K562 (cell line): ENCODE results near the gene GPS2. TPM values are rescaled to one million over a fixed set of nuclear protein-coding genes. Genes with fewer than 3 reads are reported as not detected.

Experiments used
- ATAC-seq: fragments of 200-7000 bp; cut with Tn5 transposase; 3 replicates; pipeline ENCODE4 v1.9.1; 2020; ENCODE audit warnings: moderate library complexity
- BruUV-seq: library from RNA; stranded (reverse); fragments of 400-500 nt; replicated peaks from 2 replicates; lab custom pipeline; 2021; lab: Mats Ljungman, UMichigan
- CTCF ChIA-PET: fragments of 300-600 bp; formaldehyde crosslinking; extraction: SDS; loops from one replicate; lab custom pipeline; 2021; ENCODE audit warnings: low intra/inter-chr PET ratio; lab: Yijun Ruan, JAX
- POLR2A ChIA-PET: fragments of 300-600, 350-650 bp; sonication (Branson Sonifier 250); formaldehyde crosslinking; extraction: SDS; loops from one replicate; lab custom pipeline; 2021; ENCODE audit warnings: antibody characterized with exemption, inconsistent platforms; lab: Yijun Ruan, JAX
- DNase-seq, 4 experiments: peaks; one replicate each; pipeline versions ENCODE4 v3.0.0 to v3.0.0-alpha.2; 2011 to 2018; ENCODE audit warnings: low spot score in 3 of 4, mixed read lengths in 3 of 4; ENCODE audit errors: extremely low read depth in 1 of 4
- FAIRE-seq: peaks from 2 replicates; lab custom pipeline; 2011; peaks lifted over from hg19 to GRCh38; lab: Jason Lieb, UNC
- H2AFZ ChIP-seq: 2 replicates; pipeline ENCODE4 v1.6.0; 2011; ENCODE audit warnings: low read depth, low read length, control low read depth, inconsistent platforms
- H3K27ac ChIP-seq: fragments of 200-600 bp; 3 replicates; pipeline ENCODE4 v1.8.0; 2011; ENCODE audit warnings: low read depth, mild to moderate bottlenecking, control low read depth, inconsistent platforms, low read length, moderate library complexity, mixed read lengths; ENCODE audit errors: extremely low read depth
- H3K27me3 ChIP-seq, 2 experiments: fragments of 300-600 bp in 1 of 2; 2 replicates in 1 of 2; 3 replicates in 1 of 2; pipeline versions ENCODE4 v1.6.0 to v1.8.0; 2011; ENCODE audit warnings: inconsistent platforms in 2 of 2, low read length in 2 of 2, mild to moderate bottlenecking in 1 of 2, mixed read lengths in 1 of 2, moderate library complexity in 1 of 2; ENCODE audit not compliant: control insufficient read depth in 2 of 2, insufficient read depth in 2 of 2
- H3K36me3 ChIP-seq: fragments of 300-600 bp; 3 replicates; pipeline ENCODE4 v1.8.0; 2011; ENCODE audit warnings: mild to moderate bottlenecking, low read length, inconsistent platforms; ENCODE audit not compliant: control insufficient read depth, insufficient read depth
- H3K4me1 ChIP-seq, 2 experiments: fragments of 200-600 bp in 1 of 2; replicated peaks in 1 of 2; 2 replicates in 1 of 2; 3 replicates in 1 of 2; pipeline versions ENCODE4 v1.5.1 to v1.8.0; 2011; ENCODE audit warnings: inconsistent platforms in 2 of 2, low read length in 2 of 2, mild to moderate bottlenecking in 1 of 2, mixed read lengths in 1 of 2, moderate library complexity in 1 of 2; ENCODE audit not compliant: control insufficient read depth in 2 of 2, insufficient read depth in 2 of 2
- H3K4me2 ChIP-seq: 2 replicates; pipeline ENCODE4 v1.6.1; 2011; ENCODE audit warnings: low read length, control low read depth, inconsistent platforms, mixed read lengths; ENCODE audit not compliant: insufficient read depth
- H3K4me3 ChIP-seq: fragments of 200-600 bp; sonication (generic), shearing (Covaris generic); 2 replicates; pipeline ENCODE4 v1.5.1; 2016; ENCODE audit warnings: control low read depth, inconsistent platforms
- H3K79me2 ChIP-seq: fragments of 200-600 bp; 3 replicates; pipeline ENCODE4 v1.8.0; 2011; ENCODE audit warnings: low read length, inconsistent platforms; ENCODE audit not compliant: control insufficient read depth, insufficient read depth
- H3K9ac ChIP-seq, 2 experiments: 2 replicates each; pipeline versions ENCODE4 v1.6.0 to v1.6.1; 2011; ENCODE audit warnings: low read depth in 2 of 2, low read length in 2 of 2, control low read depth in 1 of 2, inconsistent platforms in 1 of 2, mild to moderate bottlenecking in 1 of 2, mixed read lengths in 1 of 2; ENCODE audit not compliant: insufficient read depth in 1 of 2
- H3K9me1 ChIP-seq: one replicate; pipeline ENCODE4 v1.6.0; 2011; ENCODE audit warnings: inconsistent platforms, mild to moderate bottlenecking, low read length, moderate library complexity; ENCODE audit not compliant: control insufficient read depth, insufficient read depth
- H3K9me3 ChIP-seq: replicated peaks from 2 replicates; pipeline ENCODE4 v1.5.1; 2011; ENCODE audit warnings: low read depth, low read length, inconsistent platforms; ENCODE audit not compliant: control insufficient read depth, insufficient read depth
- H4K20me1 ChIP-seq: replicated peaks from 2 replicates; pipeline ENCODE4 v1.6.1; 2011; ENCODE audit warnings: low read length, inconsistent platforms, mixed read lengths; ENCODE audit not compliant: control insufficient read depth, insufficient read depth
- CHD2 ChIP-seq: IDR thresholded peaks from 2 replicates; pipeline ENCODE4 v1.6.1; 2011; ENCODE audit warnings: low read depth, low read length
- DPF2 ChIP-seq: fragments of 450-650 bp; IDR thresholded peaks from 2 replicates; pipeline ENCODE4 v1.6.1; 2016
- EGR1 ChIP-seq: fragments of 450-650 bp; conservative IDR thresholded peaks from 2 replicates; pipeline ENCODE4 v1.6.1; 2017; ENCODE audit warnings: mild to moderate bottlenecking
- KAT7 ChIP-seq: sonication (generic); formaldehyde crosslinking; IDR thresholded peaks from 2 replicates; pipeline ENCODE4 v1.8.0; 2022; ENCODE audit warnings: missing genetic modification reagents, mild to moderate bottlenecking, borderline replicate concordance
- MEIS2 ChIP-seq: fragments of 450-650 bp; IDR thresholded peaks from 2 replicates; pipeline ENCODE4 v1.6.1; 2014; ENCODE audit warnings: mild to moderate bottlenecking; ENCODE audit not compliant: partially characterized antibody
- NFYB ChIP-seq: IDR thresholded peaks from 2 replicates; pipeline ENCODE4 v1.6.1; 2011; ENCODE audit warnings: mild to moderate bottlenecking, moderate library complexity; ENCODE audit not compliant: insufficient read length; ENCODE audit errors: extremely low read depth
- NR4A1 ChIP-seq, 2 experiments: fragments of 250-450 bp in 1 of 2; fragments of 450-650 bp in 1 of 2; sonication (Bioruptor Pico) in 1 of 2; IDR thresholded peaks; 2 replicates each; pipeline versions ENCODE4 v1.4.0 to v1.6.1; 2016 to 2020; ENCODE audit warnings: mild to moderate bottlenecking in 2 of 2, missing compliant biosample characterization in 1 of 2, missing genetic modification characterization in 1 of 2, moderate library complexity in 1 of 2
- RBBP5 ChIP-seq: fragments of 200-600 bp; sonication (generic); IDR thresholded peaks from 2 replicates; pipeline ENCODE4 v1.6.1; 2012; ENCODE audit warnings: borderline replicate concordance, mild to moderate bottlenecking, low read length, control low read depth, inconsistent platforms; ENCODE audit not compliant: insufficient read depth, poor library complexity, severe bottlenecking
- RBM17 ChIP-seq: fragments of 200-400 bp; formaldehyde crosslinking; IDR thresholded peaks from 2 replicates; pipeline ENCODE4 v1.6.1; 2017; ENCODE audit warnings: low read depth, mild to moderate bottlenecking, low read length, borderline replicate concordance
- SOX6 ChIP-seq: fragments of 450-650 bp; IDR thresholded peaks from 2 replicates; pipeline ENCODE4 v1.6.1; 2014; ENCODE audit warnings: mild to moderate bottlenecking
- WGBS: fragments of 100-300 bp; shearing (Covaris generic); methylation state at CpG from one replicate; pipeline ENCODE4 v1.1.6; 2016; ENCODE audit warnings: low coverage, mixed read lengths; ENCODE audit not compliant: insufficient coverage; ENCODE audit errors: missing lambda C conversion rate; 5-methylcytosine and 5-hydroxymethylcytosine counted together
- in situ Hi-C: fragments of 300-500 bp; cut with MboI; formaldehyde crosslinking; loops from 4 replicates; pipeline ENCODE4 v1.15.0; 2018; ENCODE audit warnings: inconsistent platforms, mixed read lengths
- intact Hi-C: fragments of 100-400 bp; cut with micrococcal nuclease; formaldehyde crosslinking; loops from 2 replicates; pipeline ENCODE4 v1.14.2; 2022
- polyA plus RNA-seq, 8 experiments: library from polyadenylated mRNA; depleted of rRNA in 4 of 8; stranded (reverse) in 5 of 8; unstranded in 3 of 8; fragments of >200 nt; fragmentation: Nextera tagmentation in 2 of 8; fragmentation: Illumina TruSeq in 1 of 8; extraction: Ambion mirVana in 2 of 8; extraction: Trizol in 1 of 8; gene quantifications; 2 replicates each; pipeline versions ENCODE4 v1.2.1 to v1.2.3, GENCODE V29; 2011 to 2014; ENCODE audit warnings: inconsistent platforms in 1 of 8, missing spikeins in 1 of 8
- total RNA-seq, 7 experiments: library from RNA; depleted of rRNA in 6 of 7; stranded (reverse); fragments of >200 nt in 6 of 7; fragmentation: Illumina TruSeq in 2 of 7; extraction: Trizol in 2 of 7; gene quantifications; 2 replicates each; pipeline versions ENCODE4 v1.2.1 to v1.2.3, GENCODE V29; 2011 to 2021; ENCODE audit warnings: low replicate concordance in 1 of 7
- TF ChIP-seq, protein P1 (sequence below): sonication (generic); formaldehyde crosslinking; IDR thresholded peaks from 2 replicates; pipeline ENCODE4 v1.8.1; 2023; ENCODE audit warnings: mild to moderate bottlenecking, missing genetic modification reagents
- TF ChIP-seq, protein P2 (sequence below): fragments of 450-650 bp; IDR thresholded peaks from 2 replicates; pipeline ENCODE4 v1.6.1; 2018; ENCODE audit not compliant: partially characterized antibody

The GPS2 gene
- total and polyA plus RNA-seq, 9 of the 15 experiments (the other 6 are each of a cell fraction or from before 2014, with no cell fraction given) = 18.3 to 75.7 (median 37.0) TPM

DNA sequence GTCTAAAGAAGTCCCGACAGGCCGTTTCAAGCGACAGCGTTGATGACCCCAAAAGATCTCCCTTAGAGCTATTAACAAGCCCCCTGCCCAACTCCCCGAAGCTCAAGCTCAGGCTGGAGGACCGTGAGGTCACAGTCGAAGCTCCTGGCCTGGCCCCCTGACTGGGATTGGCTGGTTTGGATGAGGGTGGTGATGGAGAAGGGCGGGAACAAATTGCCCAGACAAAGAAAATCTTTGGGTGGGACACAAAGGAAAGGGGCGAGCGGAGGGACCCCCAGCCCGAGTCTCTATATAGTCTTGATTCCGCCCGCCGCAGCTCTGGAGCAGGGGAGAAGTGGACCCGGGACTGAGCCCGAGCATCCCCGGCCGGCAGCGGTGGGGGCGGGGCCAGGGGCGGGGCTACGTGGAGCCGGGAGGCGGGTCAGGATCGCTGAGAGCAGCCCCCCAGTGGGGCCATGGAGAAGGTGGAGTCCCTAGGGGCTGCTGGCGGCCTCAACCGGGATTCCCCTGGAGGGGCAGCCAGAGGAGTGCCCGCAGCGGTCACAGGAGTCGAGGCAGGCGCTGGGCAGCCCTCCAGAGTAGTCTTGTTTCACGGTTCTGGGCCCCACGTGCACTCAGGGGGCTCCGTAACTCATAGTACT is 15.0 kb upstream of the GPS2 start:
- Histone ChIP-seq H3K27me3 (no peaks in the 10 kb centered on the region), H2AFZ (peak overlapping the region; percentile 98), H3K79me2 (peaks cover 16% of the 10 kb centered on the region), H3K27ac (peak overlapping the region; percentile 92), H3K4me3 (peak overlapping the region; percentile 78), H3K9ac (peak overlapping the region; percentile 91 to 99; a peak in 3 of 4 replicates), H3K4me1 (peaks cover 15 to 39% of the 10 kb centered on the region in 2 experiments), H3K9me1 (no peaks in the 10 kb centered on the region), H3K36me3 (peaks cover 17% of the 10 kb centered on the region; the same call in 1 of the 3 replicates), H3K4me2 (peak overlapping the region; percentile 82), H4K20me1 (no peaks in the 10 kb centered on the region), H3K9me3 (no peaks in the 10 kb centered on the region)
- intact Hi-C loops (no loop called here), in situ Hi-C loops (loop anchor here (10.0 kb wide), 1 partner anchor 285 kb away; the partner anchor contains the start of gene SLC16A11)
- 12% methylated on average over 11 of the region's 34 CpGs for WGBS
- ATAC-seq (peak; percentile 83), FAIRE-seq (no peak), DNase-seq (peak; percentile 79 to 84 (median 80))
- no TSS peak for BruUV-seq
- ChIA-PET CTCF (no interaction called here), POLR2A (interaction anchor here (0.6 to 2.4 kb wide), 9 partner anchors 11 to 156 kb away, joined by 3 to 21 read pairs (median 4); partner anchors contain the start of gene GABARAP)
- TF ChIP-seq, protein P1, sequence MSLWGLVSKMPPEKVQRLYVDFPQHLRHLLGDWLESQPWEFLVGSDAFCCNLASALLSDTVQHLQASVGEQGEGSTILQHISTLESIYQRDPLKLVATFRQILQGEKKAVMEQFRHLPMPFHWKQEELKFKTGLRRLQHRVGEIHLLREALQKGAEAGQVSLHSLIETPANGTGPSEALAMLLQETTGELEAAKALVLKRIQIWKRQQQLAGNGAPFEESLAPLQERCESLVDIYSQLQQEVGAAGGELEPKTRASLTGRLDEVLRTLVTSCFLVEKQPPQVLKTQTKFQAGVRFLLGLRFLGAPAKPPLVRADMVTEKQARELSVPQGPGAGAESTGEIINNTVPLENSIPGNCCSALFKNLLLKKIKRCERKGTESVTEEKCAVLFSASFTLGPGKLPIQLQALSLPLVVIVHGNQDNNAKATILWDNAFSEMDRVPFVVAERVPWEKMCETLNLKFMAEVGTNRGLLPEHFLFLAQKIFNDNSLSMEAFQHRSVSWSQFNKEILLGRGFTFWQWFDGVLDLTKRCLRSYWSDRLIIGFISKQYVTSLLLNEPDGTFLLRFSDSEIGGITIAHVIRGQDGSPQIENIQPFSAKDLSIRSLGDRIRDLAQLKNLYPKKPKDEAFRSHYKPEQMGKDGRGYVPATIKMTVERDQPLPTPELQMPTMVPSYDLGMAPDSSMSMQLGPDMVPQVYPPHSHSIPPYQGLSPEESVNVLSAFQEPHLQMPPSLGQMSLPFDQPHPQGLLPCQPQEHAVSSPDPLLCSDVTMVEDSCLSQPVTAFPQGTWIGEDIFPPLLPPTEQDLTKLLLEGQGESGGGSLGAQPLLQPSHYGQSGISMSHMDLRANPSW (CRISPR knock-in tag) = no peak
- TF ChIP-seq RBBP5 = peak; percentile 1
- no peak for TF ChIP-seq DPF2
- no peak for TF ChIP-seq NR4A1 (CRISPR knock-in tag; IDR thresholded peaks at IDR 0.05)
- no peak for TF ChIP-seq NR4A1 (tag; IDR thresholded peaks at IDR 0.05)
- TF ChIP-seq KAT7 (CRISPR knock-in tag) = 0 out of 2 replicates have a peak, but pooled peaks have one; percentile 67
- TF ChIP-seq, protein P2, sequence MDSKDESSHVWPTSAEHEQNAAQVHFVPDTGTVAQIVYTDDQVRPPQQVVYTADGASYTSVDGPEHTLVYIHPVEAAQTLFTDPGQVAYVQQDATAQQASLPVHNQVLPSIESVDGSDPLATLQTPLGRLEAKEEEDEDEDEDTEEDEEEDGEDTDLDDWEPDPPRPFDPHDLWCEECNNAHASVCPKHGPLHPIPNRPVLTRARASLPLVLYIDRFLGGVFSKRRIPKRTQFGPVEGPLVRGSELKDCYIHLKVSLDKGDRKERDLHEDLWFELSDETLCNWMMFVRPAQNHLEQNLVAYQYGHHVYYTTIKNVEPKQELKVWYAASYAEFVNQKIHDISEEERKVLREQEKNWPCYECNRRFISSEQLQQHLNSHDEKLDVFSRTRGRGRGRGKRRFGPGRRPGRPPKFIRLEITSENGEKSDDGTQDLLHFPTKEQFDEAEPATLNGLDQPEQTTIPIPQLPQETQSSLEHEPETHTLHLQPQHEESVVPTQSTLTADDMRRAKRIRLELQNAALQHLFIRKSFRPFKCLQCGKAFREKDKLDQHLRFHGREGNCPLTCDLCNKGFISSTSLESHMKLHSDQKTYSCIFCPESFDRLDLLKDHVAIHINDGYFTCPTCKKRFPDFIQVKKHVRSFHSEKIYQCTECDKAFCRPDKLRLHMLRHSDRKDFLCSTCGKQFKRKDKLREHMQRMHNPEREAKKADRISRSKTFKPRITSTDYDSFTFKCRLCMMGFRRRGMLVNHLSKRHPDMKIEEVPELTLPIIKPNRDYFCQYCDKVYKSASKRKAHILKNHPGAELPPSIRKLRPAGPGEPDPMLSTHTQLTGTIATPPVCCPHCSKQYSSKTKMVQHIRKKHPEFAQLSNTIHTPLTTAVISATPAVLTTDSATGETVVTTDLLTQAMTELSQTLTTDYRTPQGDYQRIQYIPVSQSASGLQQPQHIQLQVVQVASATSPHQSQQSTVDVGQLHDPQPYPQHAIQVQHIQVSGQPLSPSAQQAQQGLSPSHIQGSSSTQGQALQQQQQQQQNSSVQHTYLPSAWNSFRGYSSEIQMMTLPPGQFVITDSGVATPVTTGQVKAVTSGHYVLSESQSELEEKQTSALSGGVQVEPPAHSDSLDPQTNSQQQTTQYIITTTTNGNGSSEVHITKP = peak; percentile 86
- TF ChIP-seq EGR1 = no peak
- TF ChIP-seq MEIS2 = peak; percentile 41
- peak; percentile 79 for TF ChIP-seq NFYB
- no peak for TF ChIP-seq RBM17
- no peak for TF ChIP-seq SOX6
- no peak for TF ChIP-seq CHD2
